C4-2B (cell line): ENCODE results near the gene OR4D1.
A peak's percentile ranks its signal among the peaks of the same experiment; 100 is the strongest.

Source experiments
- H3K27ac ChIP-seq: fragments of 450-650 bp; 2 replicates; pipeline ENCODE4 v1.5.1; 2017
- ZFX ChIP-seq: fragments of 450-650 bp; IDR thresholded peaks from 2 replicates; pipeline ENCODE4 v1.6.1; 2017
- TF ChIP-seq, protein P1 (sequence below): fragments of 450-650 bp; conservative IDR thresholded peaks from 2 replicates; pipeline ENCODE4 v1.5.1; 2017; ENCODE audit warnings: mild to moderate bottlenecking

Gene OR4D1

DNA sequence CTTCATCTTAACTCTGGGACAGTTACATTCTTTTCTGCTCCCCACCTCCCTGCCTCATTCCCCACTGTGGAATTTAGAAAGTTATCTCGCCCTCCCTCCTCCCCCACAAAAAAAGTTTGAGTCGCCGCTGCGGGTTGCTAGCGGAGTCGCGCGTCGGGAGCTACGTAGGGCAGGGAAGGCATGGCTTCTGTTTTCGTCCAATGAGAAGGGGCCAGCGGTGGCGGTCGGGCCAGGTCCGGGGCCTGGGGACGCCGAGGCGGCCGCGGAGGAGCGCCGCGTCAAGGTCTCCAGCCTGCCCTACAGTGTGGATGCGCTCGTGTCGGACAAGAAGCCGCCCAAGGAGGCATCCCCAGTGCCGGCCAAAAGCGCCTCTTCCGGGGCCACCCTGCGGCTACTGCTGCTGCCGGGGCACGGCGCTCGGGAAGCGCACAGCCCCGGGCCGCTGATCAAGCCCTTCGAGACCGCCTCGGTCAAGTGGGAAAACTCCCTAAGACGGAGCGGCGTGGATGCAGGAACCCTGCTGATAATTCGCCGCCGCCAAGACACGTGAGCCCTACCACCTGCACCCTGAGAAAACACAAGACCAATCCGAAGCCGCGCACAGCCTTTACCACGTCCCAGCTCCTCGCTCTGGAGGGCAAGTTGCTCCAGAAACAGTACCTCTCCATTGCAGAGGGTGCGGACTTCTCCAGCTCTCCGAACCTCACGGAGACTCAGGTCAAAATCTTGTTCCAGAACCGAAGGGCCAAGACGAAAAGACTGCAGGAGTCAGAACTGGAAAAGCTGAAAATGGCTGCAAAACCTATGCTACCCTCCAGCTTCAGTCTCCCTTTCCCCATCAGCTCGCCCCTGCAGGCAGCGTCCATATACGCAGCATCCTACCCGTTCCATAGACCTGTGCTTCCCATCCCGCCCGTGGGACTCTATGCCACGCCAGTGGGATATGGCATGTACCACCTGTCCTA lies 8.9 kb downstream of the OR4D1 start:
- no peak overlapping the region for H3K27ac ChIP-seq
- TF ChIP-seq, protein P1, sequence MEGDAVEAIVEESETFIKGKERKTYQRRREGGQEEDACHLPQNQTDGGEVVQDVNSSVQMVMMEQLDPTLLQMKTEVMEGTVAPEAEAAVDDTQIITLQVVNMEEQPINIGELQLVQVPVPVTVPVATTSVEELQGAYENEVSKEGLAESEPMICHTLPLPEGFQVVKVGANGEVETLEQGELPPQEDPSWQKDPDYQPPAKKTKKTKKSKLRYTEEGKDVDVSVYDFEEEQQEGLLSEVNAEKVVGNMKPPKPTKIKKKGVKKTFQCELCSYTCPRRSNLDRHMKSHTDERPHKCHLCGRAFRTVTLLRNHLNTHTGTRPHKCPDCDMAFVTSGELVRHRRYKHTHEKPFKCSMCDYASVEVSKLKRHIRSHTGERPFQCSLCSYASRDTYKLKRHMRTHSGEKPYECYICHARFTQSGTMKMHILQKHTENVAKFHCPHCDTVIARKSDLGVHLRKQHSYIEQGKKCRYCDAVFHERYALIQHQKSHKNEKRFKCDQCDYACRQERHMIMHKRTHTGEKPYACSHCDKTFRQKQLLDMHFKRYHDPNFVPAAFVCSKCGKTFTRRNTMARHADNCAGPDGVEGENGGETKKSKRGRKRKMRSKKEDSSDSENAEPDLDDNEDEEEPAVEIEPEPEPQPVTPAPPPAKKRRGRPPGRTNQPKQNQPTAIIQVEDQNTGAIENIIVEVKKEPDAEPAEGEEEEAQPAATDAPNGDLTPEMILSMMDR: no peak
- no peak for TF ChIP-seq ZFX

DNA sequence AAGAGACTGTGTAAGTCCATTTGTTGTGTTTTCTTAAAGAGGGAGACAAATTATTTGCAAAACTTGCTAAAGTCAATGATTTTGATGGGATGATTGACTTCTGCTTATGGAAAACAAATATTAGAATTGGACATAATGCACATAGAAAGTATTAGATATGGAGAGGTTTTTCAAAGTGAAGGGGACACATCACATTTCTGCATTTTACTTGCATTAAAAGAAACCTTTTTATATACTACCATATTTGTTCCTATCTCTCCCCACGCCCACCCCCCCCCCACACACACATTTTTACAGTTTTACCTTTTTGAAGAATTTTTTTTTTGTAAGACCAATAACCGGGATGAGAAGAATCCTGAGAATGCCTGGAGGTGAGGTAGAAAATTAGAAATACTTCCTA lies 10.0 kb downstream of the OR4D1 start:
- TF ChIP-seq, protein P1: no peak
- no peak for TF ChIP-seq ZFX

DNA sequence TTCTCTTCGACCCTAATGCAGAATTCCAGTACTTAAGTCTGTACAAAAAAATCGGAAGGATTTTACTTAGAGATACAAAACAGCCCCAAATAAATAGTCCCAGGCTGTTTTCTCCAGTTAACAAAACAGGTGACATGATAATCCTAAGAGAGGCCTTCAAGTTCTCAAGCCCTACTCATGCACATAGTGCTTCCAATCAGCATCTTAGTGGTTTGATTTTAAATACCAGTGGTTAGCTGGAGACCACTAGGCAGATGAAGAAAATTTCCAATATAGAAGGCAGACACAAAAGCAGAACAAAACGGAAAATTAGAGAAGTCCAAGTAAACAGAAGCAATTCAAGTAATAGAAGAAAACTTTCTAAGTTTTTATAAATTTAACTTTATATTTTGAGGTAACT lies 13.4 kb downstream of the OR4D1 start:
- H3K27ac ChIP-seq: no peak overlapping the region
- TF ChIP-seq, protein P1: no peak
- TF ChIP-seq ZFX: no peak

More for the DNA sequence above, 10.0 kb downstream of the OR4D1 start:
- H3K27ac ChIP-seq: no peak overlapping the region

DNA sequence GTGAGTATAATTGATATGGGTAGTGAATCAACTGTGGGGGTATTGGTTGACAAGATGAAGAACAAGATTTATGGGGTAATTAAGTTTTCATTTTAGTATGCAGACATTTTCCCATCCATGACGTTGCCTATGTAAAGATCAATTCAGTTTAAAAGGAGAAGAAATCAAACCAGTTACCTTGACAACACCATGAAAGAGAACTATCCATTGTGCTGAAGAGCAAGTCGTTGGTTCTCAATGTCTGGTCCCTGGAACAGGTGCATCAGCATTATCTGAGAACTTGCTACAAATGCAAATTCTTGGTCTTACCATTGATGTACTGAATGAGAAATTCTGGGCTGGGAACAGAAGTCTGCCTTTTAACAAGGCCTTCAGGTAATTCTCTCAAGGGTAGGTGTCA lies 17.8 kb downstream of the OR4D1 start:
- TF ChIP-seq ZFX: no peak
- TF ChIP-seq, protein P1: no peak
- H3K27ac ChIP-seq: no peak overlapping the region

DNA sequence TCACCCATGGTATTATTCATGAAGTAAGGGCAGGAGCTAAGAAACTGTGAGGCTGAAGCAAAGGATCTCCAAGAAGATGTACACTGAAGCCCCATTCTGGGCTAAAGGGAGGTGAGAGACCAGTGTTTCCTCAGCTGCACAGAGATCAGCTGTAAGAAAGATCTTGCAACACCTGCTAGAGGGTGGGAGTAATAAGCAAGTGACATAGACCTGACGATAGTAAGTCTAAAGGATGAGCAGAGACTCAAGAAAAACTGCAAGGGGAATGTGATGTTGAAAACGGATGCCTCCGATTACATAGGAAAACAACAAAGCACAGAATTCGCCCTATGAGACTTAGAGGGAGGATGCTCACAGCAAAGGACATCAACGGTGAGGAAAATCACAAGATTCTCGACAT lies 18.5 kb downstream of the OR4D1 start, which contains the start of gene OR4D2:
Gene OR4D2 (plus strand): TSS at position 301 of the 400 bp plus-strand sequence. CDS start 2,674 bp downstream, outside the sequence.
- no peak within 1 kb of the TSS for H3K27ac ChIP-seq
- TF ChIP-seq ZFX: no peak
- TF ChIP-seq, protein P1: no peak

DNA sequence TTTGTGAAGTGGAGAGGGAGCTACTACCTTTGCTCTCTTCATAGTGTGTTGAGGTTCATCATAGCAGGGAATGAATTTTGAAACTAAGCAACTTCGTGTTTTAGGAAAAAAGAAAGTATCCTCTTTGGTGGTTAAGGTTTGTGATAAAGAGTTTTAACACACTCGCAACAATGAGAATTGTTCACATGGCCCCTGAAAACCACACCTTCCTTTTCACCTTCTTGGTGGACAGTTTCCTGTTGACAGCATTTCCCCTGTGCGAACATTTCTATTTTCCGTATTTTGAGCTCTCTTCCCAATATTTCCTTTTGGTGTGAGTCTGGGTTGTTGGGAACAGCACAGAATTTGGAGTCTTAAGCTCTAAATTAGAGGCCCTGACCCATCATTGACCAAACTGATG lies 22.4 kb downstream of the OR4D1 start:
- TF ChIP-seq ZFX: no peak
- TF ChIP-seq, protein P1: no peak
- no peak overlapping the region for H3K27ac ChIP-seq

DNA sequence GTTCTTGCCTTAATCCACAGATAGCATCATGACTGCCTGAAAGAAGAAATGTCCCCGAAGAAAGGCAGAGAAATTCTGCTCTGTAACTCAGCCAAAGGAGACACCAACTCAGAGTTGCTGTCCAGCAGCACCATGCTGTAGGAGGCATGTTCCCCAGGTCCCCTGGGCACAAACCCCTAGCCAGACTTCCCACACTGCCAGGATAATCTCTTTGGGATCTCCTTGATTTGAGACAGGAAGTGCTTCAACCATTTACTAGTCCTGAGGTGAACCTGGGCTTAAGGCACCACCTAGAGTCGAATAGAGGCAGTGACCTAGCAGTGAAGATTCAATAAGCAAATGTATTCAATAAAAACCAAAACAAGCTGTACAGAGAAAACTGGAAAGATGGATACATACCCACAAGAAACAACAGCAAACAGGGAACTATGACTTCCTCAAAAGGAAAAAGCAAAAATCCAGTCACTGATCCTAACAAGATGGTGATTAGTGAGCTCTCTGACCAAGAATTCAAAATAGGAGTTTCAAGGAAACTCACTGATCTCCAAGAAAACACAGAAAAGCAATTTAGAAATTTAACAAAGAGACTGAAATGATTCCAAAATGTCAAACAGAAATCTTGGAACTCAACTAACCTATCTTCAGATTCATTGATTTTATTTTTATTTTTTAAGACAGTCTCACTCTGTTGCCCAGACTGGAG lies 24.3 kb downstream of the OR4D1 start:
- TF ChIP-seq, protein P1: peak; percentile 74
- no peak for TF ChIP-seq ZFX
- no peak overlapping the region for H3K27ac ChIP-seq
